ENCODE results near the gene FAM81A. TPM values are rescaled to one million over a fixed set of nuclear protein-coding genes. Genes with fewer than 3 reads are reported as not detected.
A peak's percentile ranks its signal among the peaks of the same experiment; 100 is the strongest.

FAM81A gene
- total RNA-seq (2014; rRNA removed; shearing (Covaris generic); ENCODE audit: low replicate concordance), result 0.76 TPM in 1 of 2 replicates, not detected in the other

DNA sequence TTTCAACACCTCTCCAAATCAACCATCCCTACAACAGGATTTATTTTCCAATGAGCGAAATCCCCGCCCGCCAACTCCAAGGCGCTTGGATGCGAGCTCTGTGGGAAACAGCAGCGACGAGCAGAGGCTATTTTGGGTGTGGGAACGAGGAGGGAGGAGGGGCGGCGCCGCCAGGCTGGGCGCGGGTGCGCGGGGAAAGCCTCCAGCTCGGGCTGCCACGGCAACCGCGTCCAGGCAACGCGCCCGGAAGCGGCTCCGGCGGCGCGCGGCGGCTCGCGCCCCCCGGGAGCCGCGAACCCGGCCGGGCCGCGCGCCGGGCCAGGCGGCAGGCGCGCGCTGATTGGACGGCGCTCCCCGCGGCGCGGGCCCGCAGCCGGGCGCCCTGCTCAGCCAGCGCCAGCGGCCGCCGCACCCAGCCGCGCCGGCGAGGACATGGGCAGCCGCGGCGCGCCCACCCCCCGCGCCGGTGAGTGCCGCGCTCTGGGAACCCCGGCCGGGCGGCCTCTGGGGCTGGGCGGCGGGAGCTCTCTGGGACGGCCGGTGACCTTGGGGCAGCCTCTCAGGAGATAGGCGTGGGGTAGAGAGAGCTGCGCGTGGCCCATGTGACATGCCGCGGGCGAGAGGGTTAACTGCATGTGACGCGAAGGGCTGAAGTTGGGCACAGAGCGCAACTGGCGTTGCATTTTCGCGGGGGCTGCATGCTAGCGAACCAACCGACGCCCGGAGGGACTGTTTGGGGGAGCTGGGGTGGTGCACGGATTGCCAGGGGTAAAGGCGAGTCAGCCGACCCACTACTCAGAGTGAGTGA is at the start of gene FAM81A:
TSS of gene FAM81A (plus strand) at position 370 of the 808 bp plus-strand sequence. CDS start 20,441 bp downstream, outside the sequence.
- Histone ChIP-seq H3K36me3 (ENCODE audit: insufficient read depth, low read length) (no peaks in the 10 kb centered on the region), H2AFZ (ENCODE audit: low read length) (peak within 1 kb of the TSS; percentile 83), H3K9me2 (replicated peaks; ENCODE audit: insufficient read depth, low read length) (no peaks in the 10 kb centered on the region), H4K20me1 (ENCODE audit: insufficient read depth, low read depth, low read length) (no peaks in the 10 kb centered on the region), H3K4me1 (ENCODE audit: low read length) (peaks cover 13% of the 10 kb centered on the region), H3K4me2 (ENCODE audit: low read depth, low read length, poor library complexity, severe bottlenecking) (peak within 1 kb of the TSS; percentile 84), H3K79me2 (ENCODE audit: low read length) (no peaks in the 10 kb centered on the region), H3K4me3 (ENCODE audit: low read length) (peak within 1 kb of the TSS; percentile 75), H3K27me3 (ENCODE audit: low read length) (0 out of 2 replicates have a peak, but pooled peaks cover 4% of the 10 kb centered on the region), H3K27ac (ENCODE audit: low read length) (no peak within 1 kb of the TSS), H3K9me3 (ENCODE audit: low read length) (no peaks in the 10 kb centered on the region), H3K9ac (ENCODE audit: low read length) (peak within 1 kb of the TSS; percentile 63)
- DNase-seq, result peak; percentile 81

DNA sequence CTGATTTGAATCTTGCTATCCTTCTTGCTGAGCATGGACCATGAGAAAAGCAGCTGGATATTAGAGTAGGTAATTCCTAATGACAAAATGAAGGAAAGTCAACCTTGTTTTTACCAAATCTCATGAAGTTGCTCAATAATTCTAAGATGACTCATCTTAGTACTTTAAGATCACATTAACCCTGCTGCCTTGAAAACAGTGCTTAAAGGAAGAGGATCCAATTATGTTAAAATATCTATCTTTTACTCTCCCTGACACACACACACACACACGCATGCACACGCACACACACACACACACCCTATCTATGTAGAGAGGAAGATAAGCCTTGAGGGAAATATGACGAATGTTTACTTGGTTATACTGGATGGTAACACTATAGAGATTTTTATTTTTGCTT is 49.3 kb upstream of the FAM81A start:
- no peak overlapping the region for H3K4me3 ChIP-seq (ENCODE audit: low read length)
- no peak overlapping the region for H3K4me2 ChIP-seq (ENCODE audit: low read depth, low read length, poor library complexity, severe bottlenecking)
- H3K9me3 ChIP-seq (ENCODE audit: low read length), result no peaks in the 10 kb centered on the region
- H4K20me1 ChIP-seq (ENCODE audit: insufficient read depth, low read depth, low read length), result no peaks in the 10 kb centered on the region
- DNase-seq, result no peak
- no peak overlapping the region for H3K27ac ChIP-seq (ENCODE audit: low read length)
- no peaks in the 10 kb centered on the region for H3K36me3 ChIP-seq (ENCODE audit: insufficient read depth, low read length)
- H3K9ac ChIP-seq (ENCODE audit: low read length), result no peak overlapping the region
- no peaks in the 10 kb centered on the region for H3K27me3 ChIP-seq (ENCODE audit: low read length)
- no peak overlapping the region for H2AFZ ChIP-seq (ENCODE audit: low read length)
- H3K9me2 ChIP-seq (replicated peaks; ENCODE audit: insufficient read depth, low read length), result no peaks in the 10 kb centered on the region
- H3K4me1 ChIP-seq (ENCODE audit: low read length), result no peaks in the 10 kb centered on the region
- H3K79me2 ChIP-seq (ENCODE audit: low read length), result no peaks in the 10 kb centered on the region

- Histone ChIP-seq H3K4me3 (ENCODE audit: low read length) (no peak overlapping the region), H3K9me3 (ENCODE audit: low read length) (no peaks in the 10 kb centered on the region), H3K9ac (ENCODE audit: low read length) (no peak overlapping the region), H2AFZ (ENCODE audit: low read length) (no peak overlapping the region), H3K4me2 (ENCODE audit: low read depth, low read length, poor library complexity, severe bottlenecking) (no peak overlapping the region), H4K20me1 (ENCODE audit: insufficient read depth, low read depth, low read length) (no peaks in the 10 kb centered on the region), H3K4me1 (ENCODE audit: low read length) (no peaks in the 10 kb centered on the region), H3K27me3 (ENCODE audit: low read length) (no peaks in the 10 kb centered on the region), H3K36me3 (ENCODE audit: insufficient read depth, low read length) (no peaks in the 10 kb centered on the region), H3K27ac (ENCODE audit: low read length) (no peak overlapping the region), H3K79me2 (ENCODE audit: low read length) (no peaks in the 10 kb centered on the region), H3K9me2 (replicated peaks; ENCODE audit: insufficient read depth, low read length) (no peaks in the 10 kb centered on the region)
- no peak for DNase-seq
Observed at GRCh38 chr15:59392299-59392698, 45.7 kb upstream of the FAM81A start.

DNA sequence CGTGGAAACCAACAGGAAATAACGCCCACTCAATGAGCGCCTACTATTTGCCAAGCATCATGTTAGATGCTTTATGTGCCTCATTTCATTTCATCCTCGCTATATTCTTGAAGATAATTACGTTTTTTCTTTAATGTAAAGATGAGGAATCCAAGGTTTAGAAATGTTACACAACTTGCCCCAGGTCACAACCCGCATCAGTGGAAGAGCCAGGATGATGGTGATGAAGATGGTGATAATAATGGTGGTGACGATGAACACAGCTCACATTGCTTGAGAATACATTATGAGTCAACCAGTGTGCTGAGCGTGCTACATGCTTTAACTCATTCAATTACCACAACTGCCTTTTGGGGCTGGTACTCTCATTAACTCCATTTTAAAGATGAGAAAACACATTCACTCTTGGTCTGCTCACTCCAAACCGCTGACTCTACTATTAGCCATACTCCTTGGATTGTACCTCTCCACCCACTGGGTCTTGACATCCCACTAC is 43.8 kb upstream of the FAM81A start:
- H3K4me2 ChIP-seq (ENCODE audit: low read depth, low read length, poor library complexity, severe bottlenecking), result no peak overlapping the region
- no peak overlapping the region for H3K27ac ChIP-seq (ENCODE audit: low read length)
- H3K4me1 ChIP-seq (ENCODE audit: low read length), result peaks cover 5% of the 10 kb centered on the region
- no peak for DNase-seq
- no peaks in the 10 kb centered on the region for H3K27me3 ChIP-seq (ENCODE audit: low read length)
- H3K9me3 ChIP-seq (ENCODE audit: low read length), result no peaks in the 10 kb centered on the region
- no peaks in the 10 kb centered on the region for H3K9me2 ChIP-seq (replicated peaks; ENCODE audit: insufficient read depth, low read length)
- no peak overlapping the region for H3K9ac ChIP-seq (ENCODE audit: low read length)
- H4K20me1 ChIP-seq (ENCODE audit: insufficient read depth, low read depth, low read length), result no peaks in the 10 kb centered on the region
- H2AFZ ChIP-seq (ENCODE audit: low read length), result no peak overlapping the region
- H3K4me3 ChIP-seq (ENCODE audit: low read length), result no peak overlapping the region
- no peaks in the 10 kb centered on the region for H3K36me3 ChIP-seq (ENCODE audit: insufficient read depth, low read length)
- no peaks in the 10 kb centered on the region for H3K79me2 ChIP-seq (ENCODE audit: low read length)

- no peaks in the 10 kb centered on the region for H3K27me3 ChIP-seq (ENCODE audit: low read length)
- H3K9ac ChIP-seq (ENCODE audit: low read length), result no peak overlapping the region
- no peak overlapping the region for H3K4me3 ChIP-seq (ENCODE audit: low read length)
- peaks cover 19% of the 10 kb centered on the region for H3K4me1 ChIP-seq (ENCODE audit: low read length)
- no peaks in the 10 kb centered on the region for H3K9me3 ChIP-seq (ENCODE audit: low read length)
- no peaks in the 10 kb centered on the region for H3K9me2 ChIP-seq (replicated peaks; ENCODE audit: insufficient read depth, low read length)
- H3K27ac ChIP-seq (ENCODE audit: low read length), result no peak overlapping the region
- H2AFZ ChIP-seq (ENCODE audit: low read length), result no peak overlapping the region
- no peaks in the 10 kb centered on the region for H3K79me2 ChIP-seq (ENCODE audit: low read length)
- no peak overlapping the region for H3K4me2 ChIP-seq (ENCODE audit: low read depth, low read length, poor library complexity, severe bottlenecking)
- no peak for DNase-seq
- H4K20me1 ChIP-seq (ENCODE audit: insufficient read depth, low read depth, low read length), result no peaks in the 10 kb centered on the region
- H3K36me3 ChIP-seq (ENCODE audit: insufficient read depth, low read length), result no peaks in the 10 kb centered on the region
Observed at GRCh38 chr15:59396211-59396610, 41.8 kb upstream of the FAM81A start.

GRCh38 chr15:59396679-59397078 is 41.3 kb upstream of the FAM81A start:
- H3K4me2 ChIP-seq (ENCODE audit: low read depth, low read length, poor library complexity, severe bottlenecking), result no peak overlapping the region
- no peak for DNase-seq
- no peak overlapping the region for H3K27ac ChIP-seq (ENCODE audit: low read length)
- H3K27me3 ChIP-seq (ENCODE audit: low read length), result no peaks in the 10 kb centered on the region
- no peaks in the 10 kb centered on the region for H3K9me3 ChIP-seq (ENCODE audit: low read length)
- H4K20me1 ChIP-seq (ENCODE audit: insufficient read depth, low read depth, low read length), result no peaks in the 10 kb centered on the region
- H3K4me3 ChIP-seq (ENCODE audit: low read length), result no peak overlapping the region
- peaks cover 19% of the 10 kb centered on the region for H3K4me1 ChIP-seq (ENCODE audit: low read length)
- no peak overlapping the region for H2AFZ ChIP-seq (ENCODE audit: low read length)
- H3K36me3 ChIP-seq (ENCODE audit: insufficient read depth, low read length), result no peaks in the 10 kb centered on the region
- H3K79me2 ChIP-seq (ENCODE audit: low read length), result no peaks in the 10 kb centered on the region
- no peaks in the 10 kb centered on the region for H3K9me2 ChIP-seq (replicated peaks; ENCODE audit: insufficient read depth, low read length)
- no peak overlapping the region for H3K9ac ChIP-seq (ENCODE audit: low read length)

GRCh38 chr15:59398220-59398619 is 39.8 kb upstream of the FAM81A start:
- Histone ChIP-seq H3K4me3 (ENCODE audit: low read length) (no peak overlapping the region), H3K9ac (ENCODE audit: low read length) (no peak overlapping the region), H3K9me3 (ENCODE audit: low read length) (no peaks in the 10 kb centered on the region), H3K36me3 (ENCODE audit: insufficient read depth, low read length) (no peaks in the 10 kb centered on the region), H3K4me2 (ENCODE audit: low read depth, low read length, poor library complexity, severe bottlenecking) (no peak overlapping the region), H3K27me3 (ENCODE audit: low read length) (no peaks in the 10 kb centered on the region), H3K9me2 (replicated peaks; ENCODE audit: insufficient read depth, low read length) (no peaks in the 10 kb centered on the region), H4K20me1 (ENCODE audit: insufficient read depth, low read depth, low read length) (no peaks in the 10 kb centered on the region), H2AFZ (ENCODE audit: low read length) (no peak overlapping the region), H3K27ac (ENCODE audit: low read length) (no peak overlapping the region), H3K4me1 (ENCODE audit: low read length) (peaks cover 19% of the 10 kb centered on the region), H3K79me2 (ENCODE audit: low read length) (no peaks in the 10 kb centered on the region)
- no peak for DNase-seq

DNA sequence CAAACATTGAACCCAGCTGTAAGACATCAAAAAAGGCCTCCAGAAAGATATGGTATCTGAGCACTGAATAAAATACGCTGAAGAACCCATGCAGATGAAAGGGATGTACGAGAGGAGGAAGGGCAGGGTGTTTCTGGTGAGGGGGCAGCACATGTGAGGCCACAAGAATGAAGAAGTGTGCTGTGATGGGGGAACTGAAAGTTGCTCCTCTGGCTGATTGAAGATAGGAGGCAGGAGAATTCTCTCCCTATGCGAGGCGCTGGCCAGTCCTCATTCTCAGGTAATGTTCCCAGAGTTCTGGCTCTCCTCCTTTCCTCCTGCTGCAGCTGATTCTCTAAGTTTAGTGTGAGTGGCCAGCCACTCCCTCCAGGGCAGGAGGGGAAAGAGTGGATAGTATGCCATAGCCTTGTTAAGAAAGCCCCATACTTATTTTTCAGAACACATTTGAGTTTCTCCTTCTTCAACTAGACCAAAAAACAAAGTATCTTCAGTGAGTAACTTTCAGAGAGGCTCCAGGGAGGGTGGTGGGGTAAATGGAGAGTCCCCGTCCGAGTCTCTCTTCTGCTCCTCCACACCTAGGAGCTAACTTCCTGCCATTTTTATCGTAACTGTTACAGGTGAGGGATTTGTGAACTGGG is 38.4 kb upstream of the FAM81A start:
- H2AFZ ChIP-seq (ENCODE audit: low read length), result peak overlapping the region; percentile 19; the same call in 1 of the 2 replicates
- no peak overlapping the region for H3K27ac ChIP-seq (ENCODE audit: low read length)
- peaks cover 19% of the 10 kb centered on the region for H3K4me1 ChIP-seq (ENCODE audit: low read length)
- no peaks in the 10 kb centered on the region for H3K27me3 ChIP-seq (ENCODE audit: low read length)
- H3K4me2 ChIP-seq (ENCODE audit: low read depth, low read length, poor library complexity, severe bottlenecking), result peak overlapping the region; percentile 43
- H3K9ac ChIP-seq (ENCODE audit: low read length), result peak overlapping the region; percentile 41
- no peaks in the 10 kb centered on the region for H3K9me2 ChIP-seq (replicated peaks; ENCODE audit: insufficient read depth, low read length)
- H3K4me3 ChIP-seq (ENCODE audit: low read length), result peak overlapping the region; percentile 13; the same call in 1 of the 2 replicates
- H3K36me3 ChIP-seq (ENCODE audit: insufficient read depth, low read length), result no peaks in the 10 kb centered on the region
- H4K20me1 ChIP-seq (ENCODE audit: insufficient read depth, low read depth, low read length), result no peaks in the 10 kb centered on the region
- no peaks in the 10 kb centered on the region for H3K9me3 ChIP-seq (ENCODE audit: low read length)
- no peaks in the 10 kb centered on the region for H3K79me2 ChIP-seq (ENCODE audit: low read length)
- DNase-seq, result peak; percentile 76
